T-helper 1 cell treated with Interleukin-12 subunit alpha and Interleukin-12 subunit beta and Interleukin-4 antibody, amounts not matched to agents 30 ng/mL and 1 ng/mL, for 36 hours (primary cell): ENCODE results near the gene ASB13. TPM values are rescaled to one million over a fixed set of nuclear protein-coding genes. Genes with fewer than 3 reads are reported as not detected.

ENCODE experiments used
- intact Hi-C: fragments of 100-400 bp; cut with micrococcal nuclease; formaldehyde crosslinking; loops from one replicate; pipeline ENCODE4 v1.15.1; 2024
- total RNA-seq: library from RNA; stranded (reverse); gene quantifications from 2 replicates; pipeline ENCODE4 v1.2.3, GENCODE V29; 2022

The ASB13 gene
- total RNA-seq, 1 donor from 2014 or later, result 6.3 TPM

DNA sequence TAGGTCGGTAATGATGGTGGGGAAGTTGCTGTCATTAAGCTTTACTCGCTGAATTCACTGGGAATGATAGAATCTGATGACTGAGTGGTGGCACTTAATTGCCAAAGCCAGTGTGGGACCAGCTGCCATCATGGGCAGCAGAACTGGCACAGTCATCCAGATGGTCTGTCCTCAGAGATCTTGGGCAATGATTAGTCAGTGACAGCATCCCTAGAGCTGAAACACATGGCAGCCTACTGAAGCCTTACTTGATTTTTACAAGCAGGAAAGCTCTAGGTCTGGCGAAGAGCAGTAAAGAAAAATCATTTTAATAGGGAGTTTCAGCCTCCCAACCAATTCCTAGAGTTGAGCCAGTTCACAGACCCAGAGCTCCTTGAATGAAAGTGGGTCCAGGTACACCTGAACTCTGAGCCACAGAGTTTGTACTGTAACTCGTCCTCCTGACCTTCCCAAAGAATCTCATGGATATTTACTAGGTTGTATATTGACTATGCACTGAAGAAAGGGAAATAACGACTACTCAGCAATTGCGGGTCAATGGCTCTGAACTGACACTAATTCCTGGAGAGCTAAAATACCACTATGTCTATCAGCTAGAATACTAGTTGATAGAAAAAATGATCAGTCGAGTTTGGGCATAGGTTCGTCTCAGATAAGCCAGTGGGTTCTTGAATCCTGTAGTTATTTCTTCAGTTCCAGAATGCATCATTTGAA, 4.4 kb upstream of the ASB13 start:
- intact Hi-C loops, result no loop called here

DNA sequence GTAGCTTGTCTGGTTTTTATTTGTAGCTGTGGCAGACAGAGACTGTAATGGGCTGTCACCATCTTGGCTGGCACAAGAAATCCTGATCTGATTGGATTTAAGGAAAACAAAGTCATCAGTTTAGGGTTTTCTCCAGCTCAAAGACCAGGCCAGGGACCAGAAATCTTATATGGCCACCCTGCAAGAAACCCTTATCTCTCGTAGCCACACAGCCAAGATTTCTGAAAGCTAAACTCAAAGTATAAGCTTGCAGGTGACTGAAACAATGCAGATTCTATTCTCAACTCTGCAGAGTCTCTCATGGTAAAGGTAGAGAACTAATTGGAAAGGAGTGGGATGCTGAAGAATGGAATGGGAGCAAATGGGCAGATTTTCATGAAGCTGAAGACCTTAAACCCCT, 3.2 kb upstream of the ASB13 start:
- intact Hi-C loops, result no loop called here

DNA sequence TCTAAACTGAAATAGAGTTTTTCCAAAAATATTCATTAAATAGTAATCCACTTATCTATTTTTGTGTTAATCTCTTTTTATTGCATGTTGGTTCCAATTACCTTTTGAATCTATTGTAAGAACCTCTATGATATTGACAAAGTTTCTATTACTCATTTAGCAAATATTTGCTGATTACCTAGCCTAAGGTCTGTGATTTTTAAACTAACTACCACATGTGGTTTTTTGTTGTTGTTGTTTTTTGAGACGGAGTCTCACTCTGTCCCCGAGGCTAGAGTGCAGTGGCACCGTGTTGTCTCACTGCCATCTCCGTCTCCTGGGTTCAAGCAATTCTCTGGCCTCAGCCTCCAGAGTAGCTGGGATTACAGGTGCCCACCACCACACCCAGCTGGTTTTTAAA, 2.0 kb upstream of the ASB13 start:
- intact Hi-C loops, result no loop called here

DNA sequence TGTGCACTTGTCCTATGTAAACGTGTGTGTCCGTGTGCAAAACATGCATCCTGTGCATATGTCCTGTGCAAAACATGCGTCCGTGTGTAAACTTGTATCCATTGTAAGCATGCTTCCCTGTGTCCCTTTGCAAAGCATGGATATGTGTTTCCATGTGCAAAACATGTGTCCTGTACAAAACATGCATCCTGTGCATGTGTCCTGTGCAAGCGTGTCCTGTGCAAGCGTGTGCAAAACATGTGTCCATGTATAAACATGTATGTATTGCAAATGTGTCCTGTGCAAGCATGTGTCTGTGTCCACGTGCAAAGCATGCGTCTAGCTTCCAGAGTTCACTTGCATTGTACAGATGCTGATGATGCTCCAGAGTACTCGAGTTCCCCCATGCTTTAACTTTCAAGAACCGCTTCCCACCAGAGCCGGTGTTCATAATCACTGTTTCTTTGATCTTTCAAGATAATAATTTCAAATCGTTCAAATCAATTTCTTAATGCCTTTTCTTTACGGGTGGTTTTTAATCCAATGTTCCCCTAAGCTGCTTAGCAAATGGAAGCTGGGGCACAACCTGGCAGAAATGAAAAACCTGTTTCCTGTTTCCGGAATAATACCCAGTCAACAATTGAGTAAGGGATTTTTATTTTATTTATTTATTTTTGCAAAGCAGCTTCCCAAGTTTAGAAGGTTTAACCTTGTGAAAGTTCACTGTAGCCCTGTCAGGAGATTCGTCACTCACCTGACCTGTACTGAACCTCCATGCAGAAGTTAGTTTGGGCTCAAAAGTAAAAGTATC, 641 bp upstream of the ASB13 start:
- intact Hi-C loops, result loop anchor here (1.0 kb wide), 1 partner anchor 17 kb away; the partner anchor contains the start of gene TASOR2

DNA sequence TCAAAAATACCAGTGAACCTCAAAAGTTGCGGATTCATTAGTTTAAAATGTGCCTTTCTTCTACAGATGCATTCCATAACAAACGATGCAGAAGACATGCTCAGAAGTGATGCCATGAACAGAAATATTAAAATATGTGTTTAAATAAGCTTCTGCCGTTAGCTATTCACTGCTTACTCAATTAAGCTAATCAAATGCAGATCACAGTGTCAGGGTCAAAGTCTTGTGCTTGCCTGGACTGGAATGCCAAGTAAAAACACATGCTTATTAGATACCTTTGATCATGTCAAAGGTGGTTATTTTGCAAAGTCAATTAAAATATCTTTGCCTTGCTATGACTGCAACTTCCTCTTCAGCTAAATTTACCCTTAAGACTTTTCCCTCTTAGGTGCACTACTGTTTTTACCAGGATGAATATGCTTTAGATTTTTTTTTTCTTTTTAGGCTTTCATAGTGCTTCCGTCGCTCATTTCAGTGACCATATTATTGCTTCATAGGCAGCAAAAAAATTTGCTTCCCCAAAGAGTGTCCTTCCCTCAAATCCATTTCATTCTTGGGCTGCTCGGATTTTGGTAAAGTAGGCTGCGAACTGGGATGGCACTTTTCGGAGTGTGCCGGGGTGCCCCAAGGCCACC, 905 bp downstream of the ASB13 start:
- intact Hi-C loops, result loop anchor here (1.0 kb wide), 1 partner anchor 19 kb away; the partner anchor contains the start of gene TASOR2

DNA sequence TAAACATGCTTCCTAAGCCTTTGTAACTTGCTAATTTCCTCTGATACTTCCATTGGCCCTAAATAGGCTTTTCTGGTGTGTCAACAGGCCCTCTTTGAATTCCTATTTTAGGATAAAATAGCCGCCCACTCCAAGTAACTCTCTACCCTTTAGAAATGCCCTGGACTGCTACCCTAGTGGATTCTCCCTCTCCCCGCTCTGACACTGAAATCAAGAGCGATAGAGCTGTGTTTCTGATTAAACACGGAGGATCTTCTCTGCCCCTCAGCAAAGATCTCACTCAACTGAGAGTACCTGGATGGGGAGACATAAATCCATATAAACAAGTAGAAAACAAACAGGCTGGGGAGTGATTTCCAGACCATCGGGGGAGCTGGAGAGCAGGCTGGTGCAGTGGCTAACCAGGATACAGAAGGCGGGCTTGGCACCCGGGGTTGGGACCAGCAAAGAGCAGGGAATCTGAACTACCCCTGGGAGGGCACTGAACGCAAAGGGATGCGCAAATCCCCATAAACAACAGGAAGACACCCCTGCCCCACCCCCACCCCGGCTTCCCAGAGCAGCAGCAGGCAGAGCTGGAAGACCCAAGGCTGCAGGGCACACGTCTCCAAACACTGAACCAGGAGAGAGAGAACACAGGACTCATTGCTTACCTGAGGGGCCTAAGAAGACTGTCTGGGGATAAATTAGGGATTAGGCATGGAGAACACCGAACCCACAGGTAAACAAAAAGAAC, 2.5 kb downstream of the ASB13 start:
- intact Hi-C loops, result no loop called here

DNA sequence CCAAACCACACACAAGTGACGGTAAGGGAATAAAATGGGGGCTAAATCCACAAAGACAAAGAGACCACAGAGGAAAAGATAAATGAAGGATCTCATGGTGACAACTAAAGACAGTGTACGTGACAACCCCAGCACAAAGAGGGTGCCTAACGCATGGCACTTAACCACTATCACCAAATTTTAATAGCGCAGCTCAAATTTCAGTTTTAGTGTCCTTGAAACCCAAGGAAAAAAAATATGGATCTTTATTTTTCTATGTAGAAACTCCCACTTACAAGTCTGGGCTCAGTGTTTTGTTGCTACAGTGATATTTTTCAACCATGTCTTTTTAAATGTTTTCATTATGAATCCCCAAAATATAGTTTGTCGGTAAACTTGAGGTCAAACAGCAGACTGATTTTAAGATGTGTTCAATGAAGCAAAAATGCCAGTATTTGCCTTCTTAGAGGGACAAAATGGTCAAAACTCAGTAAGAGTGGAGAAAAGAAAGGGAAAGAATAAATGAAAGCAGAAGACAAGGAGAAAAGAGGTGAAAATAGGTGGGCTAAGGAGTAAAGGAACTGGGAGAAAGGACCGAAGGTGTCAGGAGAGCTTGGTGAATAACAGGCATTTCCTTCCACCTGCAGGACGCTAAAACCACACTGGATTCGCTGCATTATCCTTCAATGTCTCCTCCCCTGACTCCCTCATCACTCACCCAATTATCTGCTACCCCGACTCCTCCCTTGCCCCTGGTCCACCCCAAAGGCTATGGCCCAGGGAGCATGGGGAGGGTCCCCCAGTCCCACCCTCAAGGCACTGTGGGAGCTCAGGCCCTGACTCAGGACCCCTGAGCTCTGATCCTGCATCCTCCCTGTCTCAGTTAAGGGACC, 3.5 kb downstream of the ASB13 start:
- intact Hi-C loops, result no loop called here

DNA sequence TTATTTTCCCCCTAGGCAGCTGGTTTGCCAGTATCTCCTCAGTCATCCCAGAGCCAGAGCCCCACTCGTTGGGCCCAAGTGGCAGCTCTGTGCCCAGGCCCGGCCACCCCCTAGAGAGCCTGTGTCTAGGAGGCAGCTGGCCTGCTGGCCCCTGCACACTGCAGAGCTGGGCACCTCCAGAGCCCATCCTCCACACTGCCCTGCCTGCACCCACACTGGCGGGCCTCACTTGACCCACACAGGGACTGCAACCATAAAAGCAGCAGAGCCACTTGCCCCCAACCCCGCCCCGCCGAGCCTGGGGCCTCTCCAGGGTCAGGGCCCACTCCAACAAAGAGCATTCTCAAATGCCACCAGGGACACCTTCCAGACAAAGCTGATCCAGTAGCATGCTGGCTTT, 5.4 kb downstream of the ASB13 start:
- intact Hi-C loops, result no loop called here

DNA sequence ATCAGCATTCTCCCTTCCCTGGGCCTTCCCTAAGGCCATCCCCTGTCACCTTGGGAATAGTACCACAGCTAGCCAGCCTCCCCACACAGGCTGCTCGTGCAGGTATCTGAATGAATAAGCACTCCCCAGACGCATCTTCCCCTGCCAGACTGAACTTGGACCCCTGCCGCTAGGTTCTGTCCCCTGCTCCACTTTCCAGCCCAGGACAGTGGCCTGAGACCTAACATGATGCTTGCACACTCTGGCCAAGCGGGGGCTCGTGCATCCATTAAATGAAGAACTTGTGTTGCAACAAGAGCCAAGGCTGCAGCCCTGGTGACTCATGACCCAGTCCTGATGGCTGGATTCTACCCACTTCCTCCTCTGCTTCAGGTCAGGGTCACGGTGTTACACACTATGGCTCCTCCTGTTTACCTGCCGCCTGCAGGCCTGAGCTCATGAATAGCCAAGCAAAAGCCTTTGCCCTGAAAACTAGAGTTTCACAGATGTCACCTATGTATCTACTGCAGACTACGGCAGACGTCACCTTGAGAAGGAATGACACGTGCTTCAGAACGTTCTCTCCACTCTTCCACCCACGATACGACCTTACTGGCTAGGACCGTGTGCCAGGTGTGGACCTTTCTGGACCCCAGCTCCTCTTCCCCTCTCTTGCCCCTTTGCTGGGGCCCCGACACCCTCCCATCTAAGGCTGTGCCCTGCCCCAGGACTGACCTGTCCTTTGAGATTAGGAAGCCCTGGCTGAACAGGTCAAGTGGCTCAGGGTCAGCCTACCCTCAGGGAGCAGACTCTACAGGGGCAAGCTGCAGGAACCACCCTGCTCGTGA, 6.5 kb downstream of the ASB13 start:
- intact Hi-C loops, result no loop called here

DNA sequence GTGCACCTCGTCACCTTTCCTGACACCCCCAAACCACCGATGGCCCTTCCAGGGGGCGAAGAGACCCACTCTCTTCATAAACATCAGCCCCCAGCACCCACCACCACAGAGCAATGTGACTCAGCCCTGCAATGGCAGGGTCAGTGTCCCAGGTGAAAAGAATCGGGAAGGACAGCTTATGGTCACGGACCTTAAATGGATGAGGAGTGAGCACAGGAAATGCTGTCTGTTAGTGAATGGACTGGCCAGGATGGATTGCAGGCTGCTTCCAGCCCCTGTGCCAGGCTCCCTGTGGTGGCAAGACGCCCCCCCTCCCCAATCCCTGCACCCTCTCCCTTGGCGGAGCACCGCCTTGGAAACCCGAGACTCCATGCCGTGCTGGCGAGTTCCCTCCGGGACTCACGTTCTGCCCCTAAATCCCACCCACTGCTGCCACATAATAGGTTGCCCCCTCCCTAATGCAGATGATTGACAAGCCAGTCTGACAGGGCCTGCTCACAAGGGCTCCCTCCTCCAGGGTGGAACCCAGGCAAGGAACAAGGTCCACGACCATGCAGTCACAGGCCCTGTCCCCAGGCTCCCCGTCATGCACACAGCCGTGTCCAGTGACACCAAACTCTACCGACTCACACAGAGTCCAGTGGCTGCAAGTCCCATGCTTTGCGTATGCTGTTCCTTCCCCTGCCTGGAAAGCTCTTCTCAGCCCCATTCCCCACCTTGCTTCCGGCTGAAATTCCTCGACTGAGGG, 7.3 kb downstream of the ASB13 start:
- intact Hi-C loops, result no loop called here

DNA sequence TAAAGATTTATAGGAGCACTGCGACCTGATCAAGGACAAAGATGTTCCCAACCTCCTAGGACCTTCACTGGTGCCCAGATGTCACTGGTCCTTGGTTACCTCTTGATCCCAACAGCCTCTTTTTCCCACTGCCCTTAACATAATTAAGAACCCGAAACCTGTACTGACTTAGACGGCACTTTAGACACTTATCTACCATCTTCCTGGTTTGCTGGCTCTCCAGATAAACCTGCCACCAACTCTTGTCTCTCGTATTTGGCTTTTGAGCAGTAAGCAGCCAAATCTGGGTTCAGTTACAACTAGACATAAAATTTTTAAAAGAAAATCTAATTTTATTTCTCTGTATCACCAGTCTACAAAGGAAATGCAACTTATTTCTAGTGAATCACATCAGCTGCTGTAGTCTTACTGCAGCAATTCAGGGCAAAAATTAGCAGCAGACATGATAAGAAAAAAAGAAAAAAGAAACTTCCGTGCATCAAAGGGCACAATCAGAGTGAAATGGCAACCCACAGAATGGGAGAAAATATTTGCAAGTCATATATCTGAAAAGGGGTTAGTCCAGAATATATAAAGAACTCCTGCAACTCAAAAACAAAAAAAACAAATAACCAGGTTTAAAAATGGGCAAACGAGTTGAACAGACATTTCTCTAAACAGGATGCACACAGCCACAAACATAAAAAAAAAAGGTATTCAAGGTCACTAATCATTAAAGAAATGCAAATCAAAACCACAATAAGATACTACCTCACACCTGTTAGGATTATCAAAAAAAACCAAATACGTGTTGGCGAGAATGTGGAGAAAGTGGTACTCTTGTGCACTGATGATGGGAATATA, 9.4 kb downstream of the ASB13 start:
- intact Hi-C loops, result no loop called here

DNA sequence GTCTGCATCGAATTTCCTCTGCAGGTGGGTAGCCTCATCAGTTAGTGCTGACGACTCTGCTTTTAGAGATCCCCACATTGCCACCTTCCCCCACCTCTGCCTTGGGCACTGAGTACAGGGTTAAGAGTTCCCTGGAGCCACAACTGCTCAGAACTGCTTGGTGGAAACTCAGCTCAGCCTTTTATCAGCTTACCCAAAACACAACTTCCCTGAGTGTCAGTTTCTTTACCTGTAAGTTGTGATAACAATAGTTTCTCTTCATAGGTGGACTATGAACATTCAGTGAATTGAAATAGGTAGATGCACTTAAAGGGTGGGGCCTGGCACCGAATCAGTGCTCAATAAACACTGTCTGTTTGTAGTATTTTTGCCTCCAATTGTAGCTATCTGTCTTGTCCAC, 11.3 kb downstream of the ASB13 start:
- intact Hi-C loops, result no loop called here

DNA sequence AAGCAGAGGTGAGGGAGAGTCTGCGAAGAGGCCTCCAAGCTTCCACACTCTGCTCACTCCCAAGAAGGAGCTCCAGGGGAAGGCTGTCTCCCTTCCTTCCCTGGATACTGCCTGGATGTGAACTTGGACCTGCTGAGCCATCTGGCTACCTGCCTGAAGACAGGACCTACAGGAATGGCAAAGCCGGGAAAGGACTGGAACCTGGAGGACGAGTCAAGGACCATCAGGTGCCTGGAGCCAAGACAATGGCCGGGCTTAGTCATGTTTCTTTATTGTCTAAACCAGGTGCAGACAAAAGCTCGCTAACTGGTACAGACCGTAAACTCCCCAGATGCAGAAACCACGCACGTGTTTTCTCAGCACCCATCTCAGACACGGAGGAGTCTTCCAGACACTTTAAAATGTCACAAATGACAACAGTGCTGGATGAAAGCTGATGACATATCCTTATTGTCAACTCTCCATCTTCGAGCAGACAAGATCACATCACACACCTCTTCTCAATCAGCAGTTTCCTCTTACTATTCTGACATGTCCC, 12.1 kb downstream of the ASB13 start:
- intact Hi-C loops, result no loop called here

DNA sequence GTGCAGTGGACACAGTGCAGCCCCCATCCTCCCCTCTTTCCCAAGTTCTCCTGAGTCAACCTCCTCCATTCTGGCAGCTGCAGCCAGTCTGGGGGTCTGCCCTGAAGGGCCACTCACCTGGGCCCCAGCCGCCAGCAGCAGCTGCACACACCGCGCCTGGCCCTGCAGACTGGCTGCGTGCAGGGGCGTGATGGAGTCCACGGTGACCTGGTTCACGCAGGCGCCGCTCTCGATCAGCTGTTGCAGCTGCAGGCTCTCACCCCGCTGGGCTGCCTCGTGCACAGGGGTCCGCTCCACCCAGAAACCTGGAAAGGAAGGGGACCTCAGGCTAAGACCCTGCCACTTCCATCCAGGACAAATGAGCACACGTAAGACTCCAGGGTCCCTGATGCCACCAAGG, 13.6 kb downstream of the ASB13 start:
- intact Hi-C loops, result no loop called here

DNA sequence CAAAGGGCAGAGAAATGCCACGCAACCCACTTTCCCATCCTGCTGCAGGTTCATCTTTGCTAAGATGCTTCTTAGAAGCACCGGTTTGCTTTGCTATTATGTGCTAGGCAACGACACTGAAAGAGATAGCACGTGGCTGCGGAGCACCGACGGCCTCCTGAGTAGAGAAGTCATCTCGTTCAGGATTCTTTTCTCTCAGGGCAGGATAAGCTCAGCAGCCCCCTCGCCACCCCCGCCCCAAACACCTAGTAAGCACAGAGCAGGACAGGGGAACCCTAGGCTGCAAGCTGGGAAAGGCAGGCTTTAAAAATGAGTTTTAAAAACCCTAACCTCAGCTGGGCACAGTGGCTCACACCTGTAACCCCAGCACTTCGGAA, 15.0 kb downstream of the ASB13 start:
- intact Hi-C loops, result no loop called here

DNA sequence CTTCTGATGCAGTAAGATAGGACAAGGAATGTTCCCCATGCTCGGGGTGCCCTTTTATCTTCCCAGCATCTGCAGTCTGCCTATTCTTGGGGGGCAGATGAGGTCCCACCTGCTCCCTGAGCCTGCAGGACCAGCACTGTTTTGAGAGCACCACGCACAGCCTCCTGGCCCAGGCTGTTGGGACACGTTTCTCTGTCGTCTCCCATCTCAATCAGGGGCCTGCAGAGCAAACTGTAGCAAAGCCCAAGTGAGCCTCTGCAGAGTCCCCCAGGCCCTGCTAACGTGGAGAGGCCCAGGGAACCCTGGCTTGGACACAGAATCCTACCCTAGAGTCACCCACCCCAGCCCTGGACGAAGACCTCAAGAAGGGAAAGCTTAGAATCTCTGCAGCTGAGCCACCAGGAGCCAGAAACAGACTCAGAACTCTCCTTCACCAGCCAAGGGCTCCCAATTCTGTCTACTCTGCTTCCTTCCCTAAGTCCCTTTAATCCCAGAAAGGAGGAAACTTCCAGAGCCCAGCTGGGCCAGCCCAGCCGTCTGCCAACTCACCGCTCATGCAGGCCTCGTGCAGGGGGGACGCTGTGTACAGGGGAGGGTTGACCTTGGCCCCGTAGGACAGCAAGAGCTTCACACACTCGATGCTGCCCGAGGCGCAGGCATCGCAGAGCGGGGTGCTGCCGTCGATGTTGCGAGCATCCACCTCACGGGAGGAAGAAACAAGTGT, 15.6 kb downstream of the ASB13 start:
- intact Hi-C loops, result no loop called here

DNA sequence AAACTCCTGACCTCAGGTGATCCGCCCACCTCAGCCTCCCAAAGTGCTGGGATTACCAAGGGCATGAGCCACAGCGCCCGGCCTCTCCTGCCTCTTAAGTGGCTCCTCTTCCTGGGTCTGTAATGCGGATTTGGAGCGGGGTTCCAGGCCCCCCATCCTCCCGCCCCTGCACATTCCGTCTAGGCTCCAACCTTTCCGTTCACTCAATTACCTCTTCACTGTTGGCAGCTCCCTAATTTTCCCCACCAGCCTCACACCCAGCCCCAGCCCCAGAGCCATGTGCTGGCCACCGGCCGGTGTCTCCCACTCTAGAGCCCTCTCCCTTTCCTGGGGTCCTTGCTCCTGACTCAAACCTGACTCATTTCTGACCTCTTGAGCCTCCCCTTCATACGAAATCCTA, 16.6 kb downstream of the ASB13 start:
- intact Hi-C loops, result no loop called here
